Measurements from ENCODE around the gene INO80C.

INO80C gene

GRCh38 chr18:35437836-35438235 is 59.9 kb downstream of the INO80C start:
- no peak for DNase-seq (ENCODE audit: low read depth)
- Histone ChIP-seq H3K9ac (ENCODE audit: low read length) (no peak overlapping the region), H3K4me3 (ENCODE audit: low read length) (no peak overlapping the region), H3K4me1 (ENCODE audit: control insufficient read depth, insufficient read depth, low read length) (no peaks in the 10 kb centered on the region), H3K9me3 (ENCODE audit: control insufficient read depth, low read length) (peaks cover 15% of the 10 kb centered on the region), H3K36me3 (ENCODE audit: control insufficient read depth, insufficient read depth, low read length, severe bottlenecking) (no peaks in the 10 kb centered on the region), H3K27me3 (replicated peaks; ENCODE audit: control insufficient read depth, insufficient read depth, low read length) (no peaks in the 10 kb centered on the region)

GRCh38 chr18:35436076-35436649 is 61.6 kb downstream of the INO80C start:
- H3K36me3 ChIP-seq (ENCODE audit: control insufficient read depth, insufficient read depth, low read length, severe bottlenecking): no peaks in the 10 kb centered on the region
- peaks cover 4% of the 10 kb centered on the region for H3K4me1 ChIP-seq (ENCODE audit: control insufficient read depth, insufficient read depth, low read length)
- H3K4me3 ChIP-seq (ENCODE audit: low read length): no peak overlapping the region
- DNase-seq (ENCODE audit: low read depth): peak; percentile 51
- H3K9me3 ChIP-seq (ENCODE audit: control insufficient read depth, low read length): peaks cover 15% of the 10 kb centered on the region
- H3K27me3 ChIP-seq (replicated peaks; ENCODE audit: control insufficient read depth, insufficient read depth, low read length): no peaks in the 10 kb centered on the region
- H3K9ac ChIP-seq (ENCODE audit: low read length): no peak overlapping the region

GRCh38 chr18:35435401-35435800 is 62.4 kb downstream of the INO80C start:
- DNase-seq (ENCODE audit: low read depth): no peak
- no peak overlapping the region for H3K4me3 ChIP-seq (ENCODE audit: low read length)
- peaks cover 4% of the 10 kb centered on the region for H3K4me1 ChIP-seq (ENCODE audit: control insufficient read depth, insufficient read depth, low read length)
- no peak overlapping the region for H3K9ac ChIP-seq (ENCODE audit: low read length)
- peaks cover 15% of the 10 kb centered on the region for H3K9me3 ChIP-seq (ENCODE audit: control insufficient read depth, low read length)
- no peaks in the 10 kb centered on the region for H3K36me3 ChIP-seq (ENCODE audit: control insufficient read depth, insufficient read depth, low read length, severe bottlenecking)
- no peaks in the 10 kb centered on the region for H3K27me3 ChIP-seq (replicated peaks; ENCODE audit: control insufficient read depth, insufficient read depth, low read length)

GRCh38 chr18:35432565-35433001 is 65.2 kb downstream of the INO80C start:
- Histone ChIP-seq H3K4me1 (ENCODE audit: control insufficient read depth, insufficient read depth, low read length) (peaks cover 4% of the 10 kb centered on the region), H3K9ac (ENCODE audit: low read length) (no peak overlapping the region), H3K9me3 (ENCODE audit: control insufficient read depth, low read length) (peaks cover 15% of the 10 kb centered on the region), H3K36me3 (ENCODE audit: control insufficient read depth, insufficient read depth, low read length, severe bottlenecking) (no peaks in the 10 kb centered on the region), H3K27me3 (replicated peaks; ENCODE audit: control insufficient read depth, insufficient read depth, low read length) (no peaks in the 10 kb centered on the region), H3K4me3 (ENCODE audit: low read length) (no peak overlapping the region)
- DNase-seq (ENCODE audit: low read depth): peak; percentile 55

GRCh38 chr18:35431374-35431741 is 66.4 kb downstream of the INO80C start:
- no peak overlapping the region for H3K4me3 ChIP-seq (ENCODE audit: low read length)
- H3K9ac ChIP-seq (ENCODE audit: low read length): no peak overlapping the region
- H3K4me1 ChIP-seq (ENCODE audit: control insufficient read depth, insufficient read depth, low read length): peaks cover 4% of the 10 kb centered on the region
- no peaks in the 10 kb centered on the region for H3K36me3 ChIP-seq (ENCODE audit: control insufficient read depth, insufficient read depth, low read length, severe bottlenecking)
- H3K27me3 ChIP-seq (replicated peaks; ENCODE audit: control insufficient read depth, insufficient read depth, low read length): no peaks in the 10 kb centered on the region
- peaks cover 15% of the 10 kb centered on the region for H3K9me3 ChIP-seq (ENCODE audit: control insufficient read depth, low read length)
- no peak for DNase-seq (ENCODE audit: low read depth)

- DNase-seq (ENCODE audit: low read depth): no peak
- Histone ChIP-seq H3K9ac (ENCODE audit: low read length) (no peak overlapping the region), H3K4me1 (ENCODE audit: control insufficient read depth, insufficient read depth, low read length) (peaks cover 4% of the 10 kb centered on the region), H3K4me3 (ENCODE audit: low read length) (no peak overlapping the region), H3K9me3 (ENCODE audit: control insufficient read depth, low read length) (peaks cover 15% of the 10 kb centered on the region), H3K27me3 (replicated peaks; ENCODE audit: control insufficient read depth, insufficient read depth, low read length) (no peaks in the 10 kb centered on the region), H3K36me3 (ENCODE audit: control insufficient read depth, insufficient read depth, low read length, severe bottlenecking) (no peaks in the 10 kb centered on the region)
These were observed 66.9 kb downstream of the INO80C start for GRCh38 chr18:35430721-35431373.

GRCh38 chr18:35426786-35427185 is 71.0 kb downstream of the INO80C start:
- Histone ChIP-seq H3K4me3 (ENCODE audit: low read length) (no peak overlapping the region), H3K9me3 (ENCODE audit: control insufficient read depth, low read length) (no peaks in the 10 kb centered on the region), H3K27me3 (replicated peaks; ENCODE audit: control insufficient read depth, insufficient read depth, low read length) (no peaks in the 10 kb centered on the region), H3K4me1 (ENCODE audit: control insufficient read depth, insufficient read depth, low read length) (no peaks in the 10 kb centered on the region), H3K9ac (ENCODE audit: low read length) (no peak overlapping the region), H3K36me3 (ENCODE audit: control insufficient read depth, insufficient read depth, low read length, severe bottlenecking) (no peaks in the 10 kb centered on the region)
- DNase-seq (ENCODE audit: low read depth): no peak

- H3K4me1 ChIP-seq (ENCODE audit: control insufficient read depth, insufficient read depth, low read length): no peaks in the 10 kb centered on the region
- DNase-seq (ENCODE audit: low read depth): no peak
These were observed 73.4 kb downstream of the INO80C start for GRCh38 chr18:35424356-35424755.

GRCh38 chr18:35422237-35422636 is 75.5 kb downstream of the INO80C start:
- no peaks in the 10 kb centered on the region for H3K27me3 ChIP-seq (replicated peaks; ENCODE audit: control insufficient read depth, insufficient read depth, low read length)
- no peak overlapping the region for H3K4me3 ChIP-seq (ENCODE audit: low read length)
- no peak overlapping the region for H3K9ac ChIP-seq (ENCODE audit: low read length)
- no peak for DNase-seq (ENCODE audit: low read depth)
- no peaks in the 10 kb centered on the region for H3K4me1 ChIP-seq (ENCODE audit: control insufficient read depth, insufficient read depth, low read length)
- H3K9me3 ChIP-seq (ENCODE audit: control insufficient read depth, low read length): peaks cover 25% of the 10 kb centered on the region
- H3K36me3 ChIP-seq (ENCODE audit: control insufficient read depth, insufficient read depth, low read length, severe bottlenecking): no peaks in the 10 kb centered on the region

More at GRCh38 chr18:35424356-35424755, 73.4 kb downstream of the INO80C start:
- Histone ChIP-seq H3K9ac (ENCODE audit: low read length) (no peak overlapping the region), H3K4me3 (ENCODE audit: low read length) (no peak overlapping the region), H3K27me3 (replicated peaks; ENCODE audit: control insufficient read depth, insufficient read depth, low read length) (no peaks in the 10 kb centered on the region), H3K9me3 (ENCODE audit: control insufficient read depth, low read length) (peaks cover 4% of the 10 kb centered on the region), H3K36me3 (ENCODE audit: control insufficient read depth, insufficient read depth, low read length, severe bottlenecking) (no peaks in the 10 kb centered on the region)

GRCh38 chr18:35418610-35419009 is 79.2 kb downstream of the INO80C start:
- H3K4me1 ChIP-seq (ENCODE audit: control insufficient read depth, insufficient read depth, low read length): peaks cover 12% of the 10 kb centered on the region
- peaks cover 28% of the 10 kb centered on the region for H3K9me3 ChIP-seq (ENCODE audit: control insufficient read depth, low read length)
- H3K9ac ChIP-seq (ENCODE audit: low read length): no peak overlapping the region
- no peaks in the 10 kb centered on the region for H3K36me3 ChIP-seq (ENCODE audit: control insufficient read depth, insufficient read depth, low read length, severe bottlenecking)
- peak overlapping the region; percentile 9 for H3K4me3 ChIP-seq (ENCODE audit: low read length)
- no peak for DNase-seq (ENCODE audit: low read depth)
- no peaks in the 10 kb centered on the region for H3K27me3 ChIP-seq (replicated peaks; ENCODE audit: control insufficient read depth, insufficient read depth, low read length)

Data from adipocyte (in vitro differentiated cells).